NOMO-1 treated with dmso at 0.1 percent for 144 hours (cell line): ENCODE data around the gene SBF2.
"Not testable (repeated sequence)": the region's sequence is repeated elsewhere in the genome, so short reads cannot be mapped to it uniquely, and the experiment has no call there.

ENCODE experiments used
- DNase-seq: peaks from one replicate; lab custom pipeline; 2025; ENCODE audit not compliant: unreplicated experiment; lab: John Stamatoyannopoulos, UW

SBF2 gene

GRCh38 chr11:10118865-10119264, 175.2 kb downstream of the SBF2 start:
- no peak for DNase-seq

DNA sequence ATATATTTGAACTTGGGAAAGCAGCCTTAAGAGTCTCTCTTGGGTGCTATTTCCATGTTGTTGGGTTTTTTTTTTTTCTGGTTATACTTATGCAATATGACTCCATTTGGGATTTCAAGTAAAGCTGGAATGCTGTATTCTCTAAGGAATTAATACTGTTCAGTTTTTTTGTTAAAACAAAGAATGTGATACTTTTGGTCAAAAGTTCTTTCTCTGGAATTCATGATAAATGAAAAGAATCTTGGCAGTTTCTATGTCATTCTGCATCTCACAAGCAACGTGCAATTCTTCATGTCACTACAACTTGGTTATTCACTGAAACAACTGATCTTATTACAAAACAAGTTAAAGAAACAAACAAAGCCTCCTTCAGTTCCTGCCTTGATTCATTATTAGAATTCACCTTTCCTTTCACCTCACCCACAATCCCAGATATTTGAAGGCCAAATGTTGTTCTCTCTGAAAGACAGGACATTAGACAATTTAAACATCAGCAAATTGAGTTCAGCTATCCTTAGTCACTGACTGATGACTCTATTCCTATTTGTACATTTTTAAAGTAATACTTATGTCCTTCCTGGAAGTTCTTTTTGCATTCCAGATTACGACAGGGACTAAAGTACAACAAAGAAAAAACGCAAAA, 176.2 kb downstream of the SBF2 start:
- DNase-seq = no peak

DNA sequence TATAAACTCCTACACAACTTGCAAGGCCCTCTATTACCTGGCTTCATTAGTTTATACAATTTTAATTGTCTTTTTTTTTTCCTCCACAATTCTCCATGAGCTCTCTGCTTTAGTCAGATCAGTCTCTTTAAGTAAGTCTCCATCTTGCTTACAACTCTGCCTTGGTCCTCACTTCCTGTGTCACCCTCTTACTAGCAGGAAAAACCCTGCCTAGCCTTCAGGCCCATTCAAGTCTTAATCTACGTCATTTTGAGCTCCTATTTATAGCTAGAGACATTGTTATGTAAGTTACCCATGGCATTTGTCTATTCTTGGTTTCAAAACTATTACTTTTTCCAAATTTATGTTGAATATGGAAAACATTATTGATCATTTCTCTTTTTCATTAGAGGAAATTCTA, 177.4 kb downstream of the SBF2 start:
- no peak for DNase-seq

- DNase-seq = no peak
Measured at GRCh38 chr11:10114593-10115404, 179.2 kb downstream of the SBF2 start.

DNA sequence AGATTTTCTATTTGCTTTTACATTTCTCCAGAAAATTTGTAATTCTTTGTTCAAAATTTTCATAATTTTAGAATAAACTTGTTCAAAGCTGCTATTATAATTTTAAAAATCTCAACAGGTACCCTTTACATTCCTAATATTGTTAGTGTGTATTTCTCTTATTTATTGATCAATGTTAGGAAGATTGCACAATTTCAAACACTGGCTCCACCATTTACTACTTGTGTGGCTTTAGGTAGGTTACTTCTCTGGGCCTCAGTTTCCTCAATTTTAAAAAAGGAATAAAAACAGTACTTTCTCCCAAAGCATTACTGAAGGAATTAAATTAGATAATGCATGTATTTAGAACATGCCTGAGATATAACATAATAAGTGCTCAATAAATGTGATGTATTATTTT, 180.2 kb downstream of the SBF2 start:
- no peak for DNase-seq

DNA sequence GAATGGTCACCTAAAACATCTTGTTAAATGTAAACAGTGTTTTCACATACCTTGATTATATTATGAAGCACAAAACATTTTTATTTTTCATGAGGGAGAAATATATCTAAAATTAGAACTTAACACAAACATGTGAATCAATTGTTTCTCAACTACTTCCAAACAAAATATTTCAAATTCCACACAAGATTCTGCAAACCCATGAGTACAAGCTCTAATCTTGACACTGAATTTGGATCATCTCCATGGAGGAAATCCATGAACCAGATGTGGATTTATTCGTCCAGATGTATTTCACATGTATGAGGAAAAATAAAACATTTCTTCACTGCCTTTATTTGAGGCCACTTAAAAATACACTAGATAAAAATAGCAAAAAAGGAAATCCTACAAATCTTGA, 184.2 kb downstream of the SBF2 start:
- DNase-seq = no peak

- DNase-seq = no peak
Measured at GRCh38 chr11:10108915-10109680, 184.9 kb downstream of the SBF2 start.

GRCh38 chr11:10107497-10107896, 186.5 kb downstream of the SBF2 start:
- no peak for DNase-seq

- DNase-seq = no peak
Measured at GRCh38 chr11:10097615-10098014, 196.4 kb downstream of the SBF2 start.

- no peak for DNase-seq
Measured at GRCh38 chr11:10096987-10097386, 197.0 kb downstream of the SBF2 start.

DNA sequence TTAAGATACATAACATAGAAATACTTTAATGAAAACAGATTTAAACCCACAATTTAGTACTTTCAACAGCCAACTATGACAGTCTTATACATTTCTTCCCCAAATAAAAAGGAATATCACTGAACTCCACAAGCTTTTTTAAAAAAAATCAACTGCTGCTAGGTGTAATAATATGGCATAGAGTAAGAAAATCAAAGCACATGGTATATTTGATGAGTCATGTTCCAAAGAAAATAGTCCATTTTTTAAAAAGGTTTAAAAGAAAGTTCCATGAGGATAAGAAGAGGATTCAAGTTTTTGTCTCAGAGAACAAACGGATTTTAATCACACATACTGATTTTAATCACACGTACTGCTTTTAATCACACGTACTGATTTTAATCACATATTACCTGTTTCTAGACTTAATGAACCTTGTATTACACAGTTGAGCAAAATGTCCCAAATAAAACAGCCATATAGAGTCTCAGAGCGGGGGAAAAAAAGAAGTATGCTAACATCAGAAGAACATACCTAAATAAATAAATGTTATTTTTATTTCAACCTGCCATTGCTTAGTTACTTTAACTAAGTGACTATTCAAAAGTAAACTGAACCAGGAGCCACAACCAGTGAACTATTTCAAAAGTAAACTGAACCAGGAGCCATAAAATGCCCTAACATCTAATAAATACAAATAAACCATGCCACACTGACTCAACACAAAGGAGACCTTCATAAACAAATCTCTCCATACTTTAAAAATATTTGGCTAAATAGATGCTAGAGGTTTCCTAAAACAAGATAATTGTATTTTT, 198.4 kb downstream of the SBF2 start:
- no peak for DNase-seq

DNA sequence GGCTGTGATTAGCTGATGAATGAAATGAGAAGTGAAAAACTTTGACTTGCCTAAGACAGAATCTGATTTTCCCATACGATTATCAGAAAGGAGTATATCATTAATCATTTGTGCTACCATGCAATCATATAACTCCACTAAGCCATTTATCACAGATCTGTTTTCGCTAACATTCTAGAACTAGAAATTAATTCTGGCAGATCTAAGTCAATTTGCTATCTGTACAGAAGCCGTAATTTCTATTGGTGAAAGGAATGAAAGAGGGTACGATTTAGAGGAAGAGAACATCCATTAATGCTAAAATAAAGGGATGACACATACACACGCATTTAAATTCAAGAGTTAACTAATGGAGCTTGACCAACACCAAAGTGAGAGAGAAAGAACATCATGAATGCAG, 201.6 kb downstream of the SBF2 start:
- no peak for DNase-seq

- DNase-seq = no peak
Measured at GRCh38 chr11:10091314-10092045, 202.5 kb downstream of the SBF2 start.

DNA sequence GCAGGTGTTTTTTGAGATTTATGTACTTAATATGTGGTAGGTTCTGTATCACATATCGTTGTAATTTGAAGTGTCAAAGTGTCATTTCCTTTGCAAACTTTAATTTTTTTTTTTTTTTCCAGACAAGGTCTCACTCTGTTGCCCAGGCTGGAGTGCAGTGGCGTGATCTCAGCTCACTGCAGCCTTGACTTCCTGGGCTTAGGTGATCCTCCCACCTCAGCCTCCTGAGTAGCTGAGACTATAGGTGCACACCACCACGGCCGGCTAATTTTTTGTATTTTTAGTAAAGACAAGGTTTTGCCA, 206.1 kb downstream of the SBF2 start:
- DNase-seq = not testable (repeated sequence)

GRCh38 chr11:10087186-10087922, 206.7 kb downstream of the SBF2 start:
- DNase-seq = no peak

- DNase-seq = no peak
Measured at GRCh38 chr11:10080138-10080537, 213.9 kb downstream of the SBF2 start.

- DNase-seq = no peak
Measured at GRCh38 chr11:10076458-10077141, 217.4 kb downstream of the SBF2 start.

GRCh38 chr11:10075141-10075540, 218.9 kb downstream of the SBF2 start:
- DNase-seq = no peak

GRCh38 chr11:10072841-10073240, 221.2 kb downstream of the SBF2 start:
- DNase-seq = no peak
